GM12892 (cell line): ENCODE measurements around the gene SIPA1L3.

Experiments
- POLR2A ChIP-seq: IDR thresholded peaks from 2 replicates; pipeline ENCODE4 v1.6.1; 2011; ENCODE audit warnings: low read depth, low read length, control low read depth
- POLR2AphosphoS5 ChIP-seq: IDR thresholded peaks from 2 replicates; pipeline ENCODE4 v1.6.1; 2011; ENCODE audit warnings: low read depth, low read length, control low read depth

DNA sequence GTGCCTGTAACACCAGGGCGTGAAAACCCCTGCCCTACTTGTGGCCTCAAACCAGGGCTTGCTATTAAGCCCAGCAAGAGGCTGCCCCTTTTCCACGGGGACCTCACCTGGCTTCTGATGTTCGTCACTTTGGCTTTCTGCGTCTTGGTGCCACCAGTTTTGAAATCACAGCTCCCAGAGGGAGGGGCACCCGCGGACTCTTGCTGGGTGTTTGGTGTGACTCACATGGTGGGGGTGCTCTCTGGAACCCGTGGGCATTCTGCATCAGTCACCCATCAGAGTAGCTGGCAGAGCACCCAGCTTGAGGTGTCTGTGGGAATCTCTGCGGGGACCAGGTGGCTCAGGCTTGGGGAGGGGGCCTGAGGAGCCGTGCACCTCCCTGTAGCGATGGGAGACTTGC lies 19.2 kb downstream of the SIPA1L3 start:
- no peak for TF ChIP-seq POLR2AphosphoS5
- no peak for TF ChIP-seq POLR2A
